Effector CD8-positive, alpha-beta T cell (primary cell): ENCODE results near the gene GNB1L.

Experiments used
- DNase-seq: peaks from one replicate; lab custom pipeline; 2025; lab: John Stamatoyannopoulos, UW

GNB1L gene

DNA sequence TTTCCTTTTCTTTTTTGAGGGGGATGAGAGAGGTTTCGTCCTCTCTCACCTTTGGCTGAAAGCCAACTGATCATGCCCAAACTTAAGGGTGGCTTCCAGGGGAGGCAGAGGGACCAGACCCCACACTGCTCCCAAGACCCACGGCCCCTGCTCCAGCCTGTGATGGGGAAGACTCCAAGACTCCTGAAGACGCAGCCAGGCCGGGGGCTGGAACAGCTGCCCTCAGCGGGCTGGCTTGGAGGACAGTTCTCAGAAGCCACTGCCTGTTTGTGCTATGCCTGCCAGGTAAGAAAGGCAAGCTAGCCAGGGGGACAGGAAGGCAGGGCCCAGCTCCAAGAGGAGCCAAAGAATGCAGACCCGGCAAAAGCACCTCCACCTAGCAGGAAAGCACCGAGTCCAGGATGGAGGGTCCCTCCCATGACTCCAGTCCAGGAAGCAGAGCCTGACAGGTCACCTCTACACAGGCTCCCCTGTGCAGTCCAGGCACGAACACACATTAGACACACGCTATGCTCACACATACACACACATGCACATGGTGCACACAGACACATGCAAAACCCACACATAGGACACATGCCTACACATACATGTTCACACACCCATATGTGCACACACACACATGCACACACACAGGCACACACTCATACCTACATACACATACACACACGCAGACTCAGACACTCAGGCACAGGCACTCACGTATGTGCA is 31.3 kb downstream of the GNB1L start:
- no peak for DNase-seq

DNA sequence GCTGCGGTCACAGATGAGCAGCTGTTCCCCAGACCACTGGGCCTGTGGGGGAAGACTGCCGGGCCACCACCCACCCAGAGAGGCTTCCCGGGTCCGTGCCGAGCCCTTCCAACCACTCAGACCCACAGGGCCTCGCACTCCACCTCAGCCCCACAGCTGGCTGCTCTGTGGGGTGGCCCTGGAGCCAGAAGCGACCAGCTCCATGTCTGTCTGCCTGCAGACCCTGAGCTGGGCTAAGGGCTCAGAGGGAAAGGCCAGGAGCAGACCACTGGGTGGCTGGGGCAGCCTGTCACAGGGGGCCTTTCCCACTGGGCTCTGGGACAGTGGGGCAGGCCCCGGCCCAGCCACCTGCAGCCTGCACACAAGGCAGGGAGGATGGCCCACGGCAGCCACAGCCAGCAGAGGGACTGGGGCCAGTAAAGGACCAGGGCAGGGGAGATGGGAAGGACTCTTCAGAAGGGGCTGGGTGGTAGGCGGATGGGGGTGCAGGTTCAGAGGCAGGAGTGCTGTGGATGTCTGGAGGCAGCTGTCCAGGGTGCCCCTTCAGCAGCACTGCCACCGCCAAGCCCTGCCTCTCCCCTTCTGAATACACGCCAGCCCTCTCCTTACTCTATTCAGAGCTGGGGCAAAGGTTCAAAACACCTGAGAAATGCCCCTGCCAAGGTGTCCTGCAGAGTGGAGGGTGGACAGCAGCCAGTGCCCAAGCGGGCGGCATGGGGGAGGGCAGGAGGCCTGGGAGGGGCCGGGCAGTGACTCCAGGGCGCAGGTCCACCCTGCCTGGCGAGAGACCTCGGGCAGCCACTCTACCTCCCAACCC is 32.2 kb downstream of the GNB1L start:
- no peak for DNase-seq

DNA sequence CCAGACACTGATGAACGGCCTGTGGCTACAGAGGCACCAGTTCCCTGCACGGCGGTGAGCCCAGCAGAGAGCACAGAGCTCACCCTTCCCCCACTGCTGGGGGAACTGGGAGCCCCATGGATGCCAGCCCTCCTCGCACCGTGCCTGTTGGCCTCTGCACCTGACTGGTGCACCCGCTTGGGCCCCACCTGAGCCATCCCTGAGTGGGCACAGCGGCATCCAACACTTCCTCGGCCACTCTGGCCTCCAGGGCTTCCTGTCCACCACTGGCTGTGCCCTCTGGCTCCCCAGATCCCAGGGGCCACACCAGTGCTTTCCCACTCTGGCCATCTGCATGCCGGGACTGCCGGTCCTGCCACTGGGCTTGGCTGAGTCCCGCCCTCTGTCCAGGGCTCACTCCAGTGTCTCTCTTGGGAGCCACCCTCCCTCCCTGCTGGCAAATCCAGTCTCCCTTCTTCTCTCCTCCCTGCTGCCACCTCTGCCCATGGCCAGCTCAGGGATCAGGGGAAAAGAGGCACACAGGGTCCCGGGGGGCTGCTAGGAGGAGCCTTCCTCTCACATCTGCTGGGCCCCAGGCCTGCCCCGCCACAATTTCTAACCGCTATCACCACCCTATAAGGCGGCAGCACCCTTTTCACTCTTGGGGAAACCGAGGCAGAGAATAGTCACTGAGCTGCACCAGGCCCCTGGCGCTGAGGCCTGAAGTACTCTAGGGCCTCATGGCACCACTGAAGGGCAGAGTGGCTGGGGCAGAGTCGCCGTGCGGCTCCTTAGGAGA is 33.0 kb downstream of the GNB1L start:
- DNase-seq = no peak

DNA sequence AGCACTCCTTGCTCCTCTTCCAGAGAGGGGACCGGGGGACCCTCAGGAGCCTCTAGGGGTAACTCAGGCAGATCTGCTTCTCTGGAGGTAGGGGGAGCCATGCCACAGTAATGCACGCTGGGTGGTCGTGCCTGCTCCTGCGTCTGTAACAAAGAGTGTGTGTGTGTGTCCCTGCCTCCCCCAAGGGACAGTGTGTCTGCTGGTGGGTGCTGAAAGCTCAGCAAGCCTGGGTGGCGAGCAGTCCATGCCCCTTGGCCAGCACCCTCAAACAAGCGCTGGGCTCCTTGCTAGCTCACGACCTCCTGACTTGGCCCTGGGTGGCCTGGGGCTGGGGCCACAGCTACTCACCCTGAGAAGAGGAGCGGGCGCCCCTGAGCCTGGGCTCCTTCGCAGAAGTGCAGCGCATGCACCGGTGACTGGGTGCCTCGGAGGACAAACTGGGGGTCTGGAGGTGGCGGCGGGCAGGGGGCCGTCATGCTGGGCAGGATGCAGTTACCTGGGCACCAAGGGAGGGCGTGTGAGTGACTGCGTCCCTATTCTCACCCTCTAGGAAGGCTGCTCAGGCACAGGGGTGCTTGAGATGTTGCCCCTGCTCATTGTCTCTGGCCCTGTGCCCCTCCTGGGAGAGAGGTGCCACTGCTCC is 33.7 kb downstream of the GNB1L start:
- no peak for DNase-seq

DNA sequence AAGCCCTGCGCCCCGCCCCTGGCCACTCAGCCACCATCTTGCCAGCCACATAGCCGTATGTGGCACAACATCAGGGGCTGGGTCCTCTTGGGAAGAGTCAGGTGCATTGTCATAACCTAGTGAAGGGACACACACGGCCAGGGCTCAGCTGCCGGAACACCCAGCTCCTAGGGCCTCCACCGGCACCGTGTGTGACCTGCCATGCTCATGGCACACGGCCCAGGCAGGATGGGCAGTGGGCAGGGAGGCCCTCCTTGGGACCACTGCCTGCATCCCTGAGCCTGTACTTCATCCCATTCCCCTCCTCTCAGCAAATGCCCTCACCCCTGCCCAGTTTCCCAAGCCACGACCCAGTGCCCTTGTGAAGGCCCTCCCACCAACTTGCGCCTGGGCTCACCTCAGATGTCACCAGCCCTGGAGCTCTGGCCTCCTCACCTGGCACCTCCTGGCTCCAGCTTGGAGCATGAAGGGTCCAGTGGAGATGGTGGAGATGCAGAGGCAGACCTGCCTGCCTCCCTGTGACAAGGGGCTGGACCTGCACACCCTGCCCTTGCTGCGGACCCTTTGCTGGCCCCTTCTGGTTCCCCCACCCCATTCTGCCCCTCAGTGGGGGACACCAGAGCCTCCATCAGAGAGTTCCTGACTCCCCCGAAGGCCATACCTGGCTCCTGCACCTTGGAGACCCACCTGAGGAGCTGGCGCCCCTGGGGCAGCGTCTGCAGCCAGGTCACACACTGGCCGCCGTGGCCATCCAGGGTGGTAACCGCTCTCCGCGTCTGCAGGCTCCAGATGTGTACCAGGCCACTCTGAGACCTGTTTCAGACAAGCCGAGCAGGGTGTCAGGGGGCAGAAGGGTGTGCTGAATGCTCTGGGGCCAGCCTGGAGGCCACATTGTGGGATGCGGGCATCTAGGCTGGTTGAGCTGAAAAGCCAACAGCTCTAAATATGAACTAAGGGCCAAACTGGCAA is 34.5 kb downstream of the GNB1L start:
- DNase-seq = no peak

DNA sequence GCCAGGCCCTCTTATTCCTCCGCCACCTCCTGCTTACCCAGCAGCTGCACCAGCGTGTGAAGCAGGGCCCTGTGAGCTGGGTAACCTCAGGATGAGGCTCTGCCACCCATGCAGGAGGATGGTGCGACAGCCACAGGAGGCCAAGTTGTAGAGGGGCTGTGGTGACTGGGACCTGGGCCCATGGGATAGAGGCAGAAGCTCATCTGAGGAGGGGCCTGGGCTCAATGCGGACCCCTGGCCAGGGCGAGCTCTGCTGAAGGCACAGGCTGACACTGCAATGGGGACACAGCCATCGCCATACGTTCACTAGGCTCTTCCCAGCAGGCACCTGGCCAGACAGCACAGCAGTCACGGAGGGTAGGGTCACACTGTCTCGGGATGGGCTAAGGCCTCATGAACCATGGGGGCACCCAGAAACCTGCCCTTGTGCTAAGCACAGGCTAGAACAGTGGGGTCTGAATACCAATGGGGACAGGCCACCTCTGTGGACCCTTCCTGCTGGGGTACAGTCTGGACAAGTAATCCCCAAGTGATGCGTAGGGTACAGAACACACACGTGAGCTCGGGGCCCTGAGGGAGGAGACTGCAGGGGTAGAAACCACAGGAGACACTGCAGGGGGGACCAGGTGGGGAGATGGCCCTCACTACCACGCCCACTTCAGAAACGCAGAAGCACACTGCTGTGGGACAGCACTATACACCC is 35.3 kb downstream of the GNB1L start:
- no peak for DNase-seq

DNA sequence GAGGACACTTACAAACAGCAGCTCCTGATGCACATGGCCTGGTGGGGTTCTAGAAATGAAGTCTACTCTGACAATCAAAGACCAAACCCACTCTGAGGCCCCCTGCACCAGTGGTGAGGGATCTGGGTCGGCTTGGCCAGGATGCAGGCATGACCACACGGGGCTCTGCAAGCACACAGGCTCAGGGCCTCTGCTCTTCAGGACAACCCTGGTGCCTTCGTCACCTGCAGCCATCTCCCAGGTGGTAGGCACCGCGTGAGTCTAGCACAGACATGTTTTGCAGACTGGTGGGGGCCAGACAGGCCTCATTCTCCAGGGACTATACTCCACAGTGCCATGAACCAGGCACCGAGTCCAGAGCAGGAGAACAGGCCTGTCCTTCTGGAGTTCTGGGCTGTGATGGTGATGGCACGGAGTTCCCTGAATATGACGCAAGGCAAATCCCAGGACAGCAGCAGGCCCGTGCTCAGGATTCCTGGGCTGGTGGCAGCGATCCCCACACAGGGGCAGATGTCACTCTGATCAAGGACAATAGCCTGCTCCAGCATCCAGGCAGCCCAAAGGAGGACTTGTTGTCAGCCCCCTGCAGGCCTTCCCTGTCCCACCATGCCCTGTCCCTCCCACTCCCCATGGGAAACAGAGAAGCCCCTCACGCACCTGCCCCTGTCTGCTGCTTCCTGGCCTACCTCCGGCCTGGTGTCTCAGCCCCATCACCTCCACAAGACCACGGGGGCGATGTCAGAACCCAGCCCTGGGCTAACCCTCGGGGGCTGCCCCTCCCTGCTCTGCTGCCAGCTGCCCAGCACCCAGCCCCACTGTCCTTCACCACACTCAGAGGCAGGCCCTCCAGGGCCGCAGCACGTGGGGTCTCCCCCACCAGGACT is 36.1 kb downstream of the GNB1L start:
- no peak for DNase-seq

DNA sequence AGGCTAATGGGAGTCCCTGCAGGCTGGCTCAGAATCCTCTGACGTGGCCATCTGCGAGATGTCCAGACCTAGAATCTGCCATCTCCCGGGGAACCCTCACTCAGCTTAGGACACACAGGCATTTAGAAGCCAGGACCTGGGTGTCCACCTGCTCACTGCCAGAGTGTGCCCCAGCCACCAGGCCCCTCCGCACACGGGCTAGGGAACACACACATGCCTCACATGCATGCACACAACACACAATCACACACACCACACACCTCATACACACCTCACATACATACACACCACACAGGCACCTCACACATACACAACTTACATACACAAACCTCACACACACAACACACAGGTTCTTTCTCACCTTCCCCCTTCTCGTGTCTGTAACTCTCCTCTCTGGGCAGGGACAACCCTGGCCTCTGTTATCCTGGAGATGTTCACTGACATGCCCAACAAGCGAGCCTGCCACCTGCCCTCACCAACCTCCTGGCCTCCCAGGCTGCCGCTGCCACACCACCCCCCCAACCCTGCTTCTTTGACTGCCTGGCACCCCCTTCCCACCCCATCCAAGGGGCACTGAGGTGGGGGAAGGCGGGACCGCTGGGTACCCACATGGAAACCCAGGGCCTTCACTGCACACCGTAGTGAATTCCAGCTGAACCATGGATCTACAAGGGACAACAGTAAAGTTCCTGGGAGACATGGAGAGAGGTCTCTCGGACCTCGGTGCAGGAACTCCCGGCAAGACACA is 38.1 kb downstream of the GNB1L start:
- DNase-seq = no peak

DNA sequence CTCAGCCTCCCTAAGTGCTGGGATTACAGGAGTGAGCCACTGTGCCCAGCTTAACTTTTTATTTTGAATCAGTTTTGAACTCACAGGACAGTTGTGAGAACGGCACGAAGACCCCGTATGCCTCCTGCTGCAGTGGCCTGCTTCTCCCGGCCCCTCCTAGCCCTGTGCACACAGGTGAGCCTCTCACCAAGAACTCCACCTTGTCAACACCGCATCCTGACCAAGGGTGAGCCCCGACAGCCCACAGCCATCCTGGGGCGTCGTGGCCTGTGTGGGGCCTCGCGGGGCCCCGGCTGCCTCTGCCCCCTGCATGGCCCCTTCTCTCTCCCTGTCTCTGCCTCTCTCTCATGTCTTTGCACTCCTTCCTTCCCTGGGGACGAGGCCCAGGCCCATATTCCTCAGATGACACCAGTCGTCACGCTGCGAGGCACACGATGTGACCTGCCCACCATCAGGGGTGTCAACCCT is 38.8 kb downstream of the GNB1L start:
- DNase-seq = no peak

DNA sequence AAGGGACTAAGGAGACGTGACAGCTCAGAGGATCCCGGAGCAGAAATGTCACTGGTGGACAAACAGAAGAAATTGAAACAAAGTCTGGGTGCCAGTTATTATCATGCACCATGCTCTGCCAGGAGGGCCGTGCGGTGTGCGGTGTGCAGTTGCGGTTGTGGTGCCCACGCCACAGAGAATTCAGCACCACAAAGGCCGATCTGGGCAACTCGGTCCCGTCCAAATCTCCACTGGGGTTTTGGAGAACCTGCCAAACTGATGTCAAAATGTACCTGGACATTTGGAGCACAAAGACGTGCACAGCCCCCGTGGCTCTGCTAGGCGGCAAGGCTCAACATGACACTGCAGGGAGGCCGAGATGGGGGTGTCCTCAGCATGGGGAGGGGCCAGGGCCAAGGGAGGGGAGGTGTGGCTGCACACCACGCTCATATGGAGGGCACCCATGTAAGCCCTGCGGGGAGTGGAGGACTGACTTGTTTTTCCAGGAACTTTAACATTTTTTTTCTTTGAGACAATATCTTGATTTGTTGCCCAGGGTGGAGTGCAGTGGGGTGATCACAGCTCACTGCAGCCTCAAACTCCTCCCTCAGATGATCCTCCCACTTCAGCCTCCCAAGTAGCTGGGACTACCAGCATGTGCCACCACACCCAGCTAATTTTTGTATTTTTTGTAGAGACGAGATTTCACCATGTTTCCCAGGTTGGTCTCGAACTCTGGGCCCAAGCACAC is 39.4 kb downstream of the GNB1L start:
- DNase-seq = no peak

DNA sequence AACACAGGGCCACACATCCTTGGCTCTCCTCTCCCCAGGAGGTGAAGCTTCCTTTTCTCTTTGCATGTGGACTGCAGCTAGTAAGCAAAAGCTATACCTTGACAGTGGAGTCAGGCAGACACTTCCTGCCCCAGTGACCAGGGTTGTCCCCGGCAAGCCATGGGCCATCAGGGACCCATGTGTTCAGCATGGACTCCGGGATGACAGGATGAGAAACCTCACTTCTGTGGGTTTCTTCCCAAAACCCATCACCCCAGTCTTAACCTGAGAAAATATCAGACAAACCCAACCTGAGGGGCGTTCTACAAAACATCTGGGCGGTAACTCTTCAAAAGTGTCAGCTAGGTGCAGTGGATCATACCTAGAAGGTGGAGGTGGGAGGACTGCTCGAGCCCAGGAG is 40.2 kb downstream of the GNB1L start:
- no peak for DNase-seq

DNA sequence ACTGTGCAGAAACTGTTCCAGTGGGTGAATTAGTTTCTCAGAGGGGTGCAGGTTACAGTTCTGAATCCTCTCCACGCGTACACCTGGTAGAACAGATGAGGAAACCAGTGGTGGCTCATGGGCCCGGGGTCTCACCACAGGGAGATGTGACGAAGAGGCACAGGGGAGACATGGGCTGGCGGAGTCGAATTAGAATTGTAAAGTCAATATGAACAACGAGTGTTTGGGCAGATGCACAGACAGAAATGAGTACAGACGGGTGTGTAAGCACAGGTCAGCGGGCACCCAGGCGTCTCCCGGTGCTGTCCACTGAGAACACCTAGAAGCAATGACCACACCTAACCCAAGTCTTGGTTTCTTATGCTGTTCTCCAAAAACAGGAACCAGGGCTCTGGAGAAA is 41.8 kb downstream of the GNB1L start:
- DNase-seq = no peak

DNA sequence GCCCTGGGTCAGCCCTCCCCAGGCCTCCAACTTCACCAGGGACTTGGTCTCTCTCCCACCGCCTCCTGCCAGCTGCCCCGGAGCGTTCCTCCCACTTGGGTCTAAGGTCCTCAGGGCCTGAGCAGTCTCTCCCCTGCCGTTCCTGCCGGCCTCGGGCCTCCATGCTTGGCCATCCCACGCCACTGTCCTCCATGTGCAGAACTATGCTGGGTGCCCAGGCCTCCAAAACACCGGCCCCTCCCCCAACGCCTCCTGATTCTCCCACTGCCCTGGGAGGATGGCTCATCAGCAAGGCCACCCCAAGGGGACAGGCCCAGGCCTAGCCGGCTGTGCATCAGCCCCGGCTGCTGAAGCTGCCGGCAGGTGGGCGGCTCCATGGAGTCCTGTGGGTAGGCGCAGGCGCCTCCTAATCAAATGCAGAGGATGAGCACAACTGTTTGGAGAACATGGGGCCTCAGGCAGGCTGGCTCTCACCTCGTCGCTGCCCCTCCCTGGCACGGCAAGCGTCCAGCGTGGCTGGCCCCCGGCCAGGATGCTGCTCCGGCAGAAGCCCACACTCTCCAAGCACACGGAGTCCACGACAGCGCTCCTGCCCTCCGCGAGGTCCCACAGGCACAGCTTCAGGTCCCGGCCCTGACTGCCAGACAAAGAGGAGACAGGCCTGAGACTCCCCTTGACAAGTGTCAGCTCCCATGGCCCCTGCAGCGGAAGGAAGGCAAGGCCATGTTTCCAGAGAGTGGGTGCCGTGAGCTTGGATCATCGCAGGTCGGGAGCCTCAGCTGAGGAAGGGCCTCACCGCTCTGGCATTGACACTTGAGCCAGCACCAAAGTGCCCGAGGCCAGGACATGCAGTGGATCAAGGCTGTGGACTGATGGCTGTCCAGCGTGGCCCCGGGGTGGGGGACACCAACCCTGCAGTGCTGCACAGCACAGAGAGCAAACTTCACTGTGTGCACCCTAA is 42.6 kb downstream of the GNB1L start:
- no peak for DNase-seq

DNA sequence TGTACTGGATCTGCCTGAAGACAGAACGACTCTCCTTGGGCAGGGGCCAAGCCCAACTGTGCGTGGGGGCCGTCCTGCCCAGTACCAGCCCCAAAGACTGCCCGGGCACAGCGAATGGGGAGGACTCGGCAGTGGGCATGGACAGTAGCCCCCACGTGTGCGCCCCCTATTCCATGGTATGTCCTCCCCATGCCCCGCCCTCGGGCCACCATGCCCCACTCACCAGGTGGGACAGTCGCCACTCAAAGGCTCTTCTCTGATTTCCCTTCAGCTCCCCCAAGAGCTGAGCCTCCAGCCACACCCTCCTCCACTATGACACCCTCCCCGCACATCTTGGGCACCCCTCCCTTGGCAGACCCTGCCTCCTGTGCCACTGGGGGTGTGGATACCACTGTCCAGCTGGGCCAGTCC is 43.5 kb downstream of the GNB1L start:
- no peak for DNase-seq

DNA sequence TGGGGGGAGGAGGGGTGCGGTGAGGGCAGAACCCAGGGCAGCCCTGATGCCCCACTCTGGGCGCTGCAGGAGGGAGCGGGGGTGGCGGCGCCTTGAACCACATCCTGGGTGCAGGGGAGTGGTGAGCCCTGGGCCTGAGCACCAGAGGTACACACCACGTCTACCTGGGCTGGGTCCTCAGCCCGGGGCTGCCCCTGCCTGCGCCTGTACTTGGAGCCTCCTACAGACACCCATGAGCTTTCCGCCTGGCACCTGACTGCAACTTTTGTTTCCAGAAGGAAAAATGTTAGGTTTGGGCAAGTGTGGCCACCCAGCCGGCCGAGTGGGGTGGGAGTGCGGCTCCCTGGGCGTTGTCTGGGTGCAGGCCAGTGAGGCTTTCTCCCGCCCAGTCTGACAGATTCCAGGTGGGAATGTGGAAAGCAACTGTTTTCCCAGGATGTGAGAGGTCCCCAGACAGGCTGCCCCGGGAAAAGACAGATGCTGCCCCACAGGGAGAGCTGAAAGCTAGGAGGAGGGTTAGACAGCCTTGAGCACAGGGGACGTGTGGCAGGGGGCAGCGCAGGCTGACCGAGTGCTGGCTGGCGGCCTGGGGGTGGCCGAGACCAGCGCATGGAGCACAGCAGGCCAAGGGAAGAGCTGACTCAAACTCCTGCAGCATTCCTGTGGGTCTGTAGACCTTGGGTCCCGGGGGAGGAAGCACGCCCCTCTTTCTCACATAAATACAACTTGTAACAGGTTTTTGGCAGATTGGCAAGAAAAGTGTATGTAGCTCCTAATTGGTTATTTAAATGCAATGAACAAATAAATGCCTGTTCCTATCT is 44.1 kb downstream of the GNB1L start:
- no peak for DNase-seq

DNA sequence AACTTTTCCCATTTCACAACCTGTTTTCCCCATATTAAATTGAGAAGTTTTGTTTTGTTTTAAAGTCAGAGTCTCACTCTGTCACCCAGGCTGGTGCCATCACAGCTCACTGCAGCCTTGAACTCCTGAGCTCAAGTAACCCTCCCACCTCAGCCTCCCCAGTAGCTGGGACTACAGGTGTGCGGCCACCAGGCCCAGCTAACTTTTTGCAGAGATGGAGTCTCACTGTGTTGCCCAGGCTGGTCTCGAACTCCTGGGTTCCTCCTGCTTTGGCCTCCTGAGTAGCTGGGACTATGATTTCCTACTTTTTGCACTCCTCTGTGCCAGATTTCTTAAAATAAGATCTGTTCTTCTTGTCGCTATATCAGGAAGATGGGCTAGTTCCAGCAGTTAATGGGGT is 44.9 kb downstream of the GNB1L start:
- DNase-seq = no peak
